Measurements from ENCODE around the gene TAF4.

TAF4 gene

GRCh38 chr20:61929561-61929960, 136.1 kb downstream of the TAF4 start:
- no peak for DNase-seq

GRCh38 chr20:61927826-61928541, 137.7 kb downstream of the TAF4 start:
- no peak for DNase-seq

GRCh38 chr20:61927193-61927825, 138.4 kb downstream of the TAF4 start:
- no peak for DNase-seq

- DNase-seq: no peak
These were observed 138.9 kb downstream of the TAF4 start for GRCh38 chr20:61926796-61927192.

- no peak for DNase-seq
These were observed 139.4 kb downstream of the TAF4 start for GRCh38 chr20:61926253-61926613.

- peak; percentile 24 for DNase-seq
These were observed 140.0 kb downstream of the TAF4 start for GRCh38 chr20:61925555-61926252.

- no peak for DNase-seq
These were observed 140.7 kb downstream of the TAF4 start for GRCh38 chr20:61924858-61925554.
